SK-N-SH (cell line): ENCODE data around the gene DMD. TPM values are rescaled to one million over a fixed set of nuclear protein-coding genes. Genes with fewer than 3 reads are reported as not detected.

Experiments
- CTCF ChIA-PET: fragments of 300-600, 350-600 bp; formaldehyde crosslinking; extraction: SDS; loops from one replicate; lab custom pipeline; 2021; lab: Yijun Ruan, JAX
- POLR2A ChIA-PET: fragments of 350-600 bp; sonication (Branson Sonifier 250); formaldehyde crosslinking; extraction: SDS; loops from one replicate; lab custom pipeline; 2020; ENCODE audit warnings: antibody characterized with exemption, inconsistent platforms; lab: Yijun Ruan, JAX
- DNase-seq: peaks from one replicate; pipeline ENCODE4 v3.0.0; 2012
- H2AFZ ChIP-seq: fragments of 200-600 bp; sonication (generic); 2 replicates; pipeline ENCODE4 v1.8.1; 2016; ENCODE audit warnings: antibody characterized with exemption, mild to moderate bottlenecking, low read depth
- H3F3A ChIP-seq: fragments of 200-600 bp; sonication (generic); replicated peaks from 2 replicates; pipeline ENCODE3; 2016; ENCODE audit warnings: antibody characterized with exemption, mild to moderate bottlenecking; ENCODE audit not compliant: insufficient read depth
- H3K27ac ChIP-seq, 2 experiments: fragments of 200-500 bp in 1 of 2; fragments of 200-600 bp in 1 of 2; sonication (Bioruptor generic) in 1 of 2; sonication (generic), shearing (Covaris generic) in 1 of 2; 2 replicates each; pipeline versions ENCODE4 v1.5.1 to v1.6.1; 2014 to 2016; ENCODE audit warnings: low read depth in 2 of 2, inconsistent platforms in 1 of 2, low read length in 1 of 2, mild to moderate bottlenecking in 1 of 2, mixed read lengths in 1 of 2
- H3K27me3 ChIP-seq: fragments of 200-600 bp; sonication (generic), shearing (Covaris generic); 2 replicates; pipeline ENCODE4 v1.6.1; 2016; ENCODE audit warnings: mixed run types; ENCODE audit not compliant: insufficient read depth
- H3K36me3 ChIP-seq, 2 experiments: fragments of 200-500 bp in 1 of 2; fragments of 200-600 bp in 1 of 2; sonication (Bioruptor generic) in 1 of 2; sonication (generic) in 1 of 2; replicated peaks in 1 of 2; 2 replicates each; pipeline versions ENCODE3 to v1.5.1; 2014 to 2016; ENCODE audit warnings: low read length in 1 of 2, mild to moderate bottlenecking in 1 of 2; ENCODE audit not compliant: insufficient read depth in 2 of 2, control insufficient read depth in 1 of 2
- H3K4me1 ChIP-seq, 2 experiments: fragments of 200-500 bp in 1 of 2; fragments of 200-600 bp in 1 of 2; sonication (Bioruptor generic) in 1 of 2; sonication (generic), shearing (Covaris generic) in 1 of 2; 2 replicates each; pipeline versions ENCODE4 v1.5.1 to v1.6.1; 2014 to 2016; ENCODE audit warnings: low read depth in 1 of 2, low read length in 1 of 2, mixed run types in 1 of 2; ENCODE audit not compliant: insufficient read depth in 2 of 2, control insufficient read depth in 1 of 2
- H3K4me2 ChIP-seq: fragments of 200-600 bp; sonication (generic), shearing (Covaris generic); 2 replicates; pipeline ENCODE4 v1.6.1; 2017; ENCODE audit warnings: mixed run types
- H3K4me3 ChIP-seq, 2 experiments: fragments of 200-500 bp in 1 of 2; fragments of 200-600 bp in 1 of 2; sonication (Bioruptor generic) in 1 of 2; sonication (generic), shearing (Covaris generic) in 1 of 2; 2 replicates each; pipeline versions ENCODE4 v1.5.1 to v1.8.1; 2014 to 2016; ENCODE audit warnings: low read depth in 2 of 2, inconsistent platforms in 1 of 2, low read length in 1 of 2, mild to moderate bottlenecking in 1 of 2, mixed read lengths in 1 of 2, moderate library complexity in 1 of 2
- H3K79me2 ChIP-seq: fragments of 200-600 bp; sonication (generic); 2 replicates; pipeline ENCODE4 v1.8.1; 2017; ENCODE audit warnings: mild to moderate bottlenecking; ENCODE audit not compliant: insufficient read depth
- H3K9ac ChIP-seq: fragments of 200-600 bp; sonication (generic); 2 replicates; pipeline ENCODE4 v1.6.1; 2017; ENCODE audit warnings: mixed run types
- H3K9me2 ChIP-seq: fragments of 200-600 bp; sonication (generic); 2 replicates; pipeline ENCODE4 v1.6.1; 2017; ENCODE audit warnings: mixed run types
- H3K9me3 ChIP-seq: fragments of 200-600 bp; sonication (generic); 2 replicates; pipeline ENCODE4 v1.6.1; 2017; ENCODE audit warnings: mixed run types, mild to moderate bottlenecking, moderate library complexity
- H4K20me1 ChIP-seq: fragments of 200-600 bp; sonication (generic); 2 replicates; pipeline ENCODE4 v1.6.1; 2017; ENCODE audit warnings: mild to moderate bottlenecking, mixed run types; ENCODE audit not compliant: insufficient read depth
- CTCF ChIP-seq: fragments of 200-600 bp; sonication (generic); IDR thresholded peaks from 2 replicates; pipeline ENCODE4 v1.6.1; 2017; ENCODE audit warnings: antibody characterized with exemption, mild to moderate bottlenecking, moderate library complexity
- ELF1 ChIP-seq: IDR thresholded peaks from 2 replicates; pipeline ENCODE4 v1.4.0; 2012
- FOXM1 ChIP-seq: IDR thresholded peaks from 2 replicates; pipeline ENCODE4 v1.4.0; 2012; ENCODE audit warnings: low read depth, mild to moderate bottlenecking
- JUND ChIP-seq: IDR thresholded peaks from 2 replicates; pipeline ENCODE4 v1.4.0; 2012
- MEF2A ChIP-seq: IDR thresholded peaks from 2 replicates; pipeline ENCODE4 v1.4.0; 2012; ENCODE audit warnings: low read depth, borderline replicate concordance
- MXI1 ChIP-seq: IDR thresholded peaks from 2 replicates; pipeline ENCODE4 v1.6.1; 2012; ENCODE audit warnings: mild to moderate bottlenecking, low read depth, low read length, improper control_type of control experiment
- NRF1 ChIP-seq: IDR thresholded peaks from 2 replicates; pipeline ENCODE4 v1.6.1; 2012; ENCODE audit warnings: low read depth, mild to moderate bottlenecking, low read length
- RAD21 ChIP-seq: IDR thresholded peaks from 2 replicates; pipeline ENCODE4 v1.6.1; 2012; ENCODE audit warnings: mild to moderate bottlenecking, low read length
- REST ChIP-seq: IDR thresholded peaks from 2 replicates; pipeline ENCODE4 v1.6.1; 2012; ENCODE audit warnings: mild to moderate bottlenecking, low read depth, low read length, moderate library complexity
- RXRA ChIP-seq: IDR thresholded peaks from 2 replicates; pipeline ENCODE4 v1.4.0; 2012; ENCODE audit warnings: low read depth, mild to moderate bottlenecking, borderline replicate concordance
- SIN3A ChIP-seq: IDR thresholded peaks from 2 replicates; pipeline ENCODE4 v1.6.1; 2012; ENCODE audit warnings: low read depth, mild to moderate bottlenecking, low read length, moderate library complexity, borderline replicate concordance
- SMC3 ChIP-seq: IDR thresholded peaks from 2 replicates; pipeline ENCODE4 v1.6.1; 2012; ENCODE audit warnings: low read depth, low read length, improper control_type of control experiment
- TCF12 ChIP-seq: IDR thresholded peaks from 2 replicates; pipeline ENCODE4 v1.4.0; 2012
- TEAD4 ChIP-seq: IDR thresholded peaks from 2 replicates; pipeline ENCODE4 v1.4.0; 2012; ENCODE audit warnings: mild to moderate bottlenecking, borderline replicate concordance; ENCODE audit not compliant: insufficient read depth
- USF1 ChIP-seq: IDR thresholded peaks from 2 replicates; pipeline ENCODE4 v1.4.0; 2012; ENCODE audit warnings: low read depth, borderline replicate concordance
- whole genome bisulfite sequencing: methylation state at CpG from one replicate; pipeline ENCODE4 v1.1.6; 2017; ENCODE audit warnings: low lambda C conversion rate; 5-methylcytosine and 5-hydroxymethylcytosine counted together
- polyA plus RNA-seq, 3 experiments: library from polyadenylated mRNA; depleted of rRNA; stranded (reverse); fragments of >200 nt; gene quantifications; 2 replicates each; pipeline ENCODE4 v1.2.3, GENCODE V29; 2012
- TF ChIP-seq, protein P1 (sequence below): IDR thresholded peaks from 2 replicates; pipeline ENCODE4; 2012
- TF ChIP-seq, protein P2 (sequence below): IDR thresholded peaks from 2 replicates; pipeline ENCODE4 v1.4.0; 2012; ENCODE audit warnings: low read depth

The DMD gene
- polyA plus RNA-seq, 1 of the 3 experiments (the other 2 are of a cell fraction), result 3.9 TPM

GRCh38 chrX:31227250-31227649 is 1984.1 kb downstream of the DMD start:
- DNase-seq, result no peak
- Histone ChIP-seq H3K4me1 (no peaks in the 10 kb centered on the region), H3K4me3 (no peak overlapping the region), H3F3A (no peaks in the 10 kb centered on the region), H3K9ac (no peak overlapping the region), H3K9me2 (no peaks in the 10 kb centered on the region), H3K9me3 (no peaks in the 10 kb centered on the region), H4K20me1 (no peaks in the 10 kb centered on the region), H3K36me3 (no peaks in the 10 kb centered on the region), H3K4me2 (no peak overlapping the region), H2AFZ (no peak overlapping the region), H3K27me3 (no peaks in the 10 kb centered on the region), H3K27ac (no peak overlapping the region), H3K79me2 (no peaks in the 10 kb centered on the region)
- POLR2A ChIA-PET, result no interaction called here
- CTCF ChIA-PET, result no interaction called here
- WGBS, result 22% methylated on average over 2 of the region's 2 CpGs
- TF ChIP-seq ELF1 (no peak), NRF1 (no peak), SMC3 (no peak), FOXM1 (no peak), CTCF (no peak), MXI1 (no peak), TCF12 (no peak)
- TF ChIP-seq, protein P1, sequence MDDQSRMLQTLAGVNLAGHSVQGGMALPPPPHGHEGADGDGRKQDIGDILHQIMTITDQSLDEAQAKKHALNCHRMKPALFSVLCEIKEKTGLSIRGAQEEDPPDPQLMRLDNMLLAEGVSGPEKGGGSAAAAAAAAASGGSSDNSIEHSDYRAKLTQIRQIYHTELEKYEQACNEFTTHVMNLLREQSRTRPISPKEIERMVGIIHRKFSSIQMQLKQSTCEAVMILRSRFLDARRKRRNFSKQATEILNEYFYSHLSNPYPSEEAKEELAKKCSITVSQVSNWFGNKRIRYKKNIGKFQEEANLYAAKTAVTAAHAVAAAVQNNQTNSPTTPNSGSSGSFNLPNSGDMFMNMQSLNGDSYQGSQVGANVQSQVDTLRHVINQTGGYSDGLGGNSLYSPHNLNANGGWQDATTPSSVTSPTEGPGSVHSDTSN, result no peak
- TF ChIP-seq, protein P2, sequence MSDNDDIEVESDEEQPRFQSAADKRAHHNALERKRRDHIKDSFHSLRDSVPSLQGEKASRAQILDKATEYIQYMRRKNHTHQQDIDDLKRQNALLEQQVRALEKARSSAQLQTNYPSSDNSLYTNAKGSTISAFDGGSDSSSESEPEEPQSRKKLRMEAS, result no peak

DNA sequence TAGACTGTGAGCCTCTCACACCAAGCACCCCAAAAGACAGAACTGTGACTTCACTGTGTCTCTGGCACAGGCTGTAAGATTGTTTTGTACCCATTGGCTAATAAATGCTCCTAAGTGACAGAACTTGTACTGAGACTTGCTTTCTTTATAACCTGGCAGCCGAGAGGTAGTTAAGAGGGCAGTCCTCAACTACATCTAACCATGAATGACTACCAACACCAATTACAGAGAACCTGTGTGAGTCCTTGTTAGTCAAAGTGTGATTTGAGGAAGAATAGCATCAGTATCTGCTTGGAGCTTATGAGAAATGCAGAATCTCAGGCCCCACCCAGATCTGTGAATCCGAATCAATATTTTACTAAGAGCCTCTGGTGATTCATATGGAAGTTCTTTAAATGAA is 1985.5 kb downstream of the DMD start:
- Histone ChIP-seq H2AFZ (no peak overlapping the region), H4K20me1 (no peaks in the 10 kb centered on the region), H3K9ac (no peak overlapping the region), H3K36me3 (no peaks in the 10 kb centered on the region), H3F3A (peaks cover 6% of the 10 kb centered on the region), H3K27ac (no peak overlapping the region), H3K79me2 (no peaks in the 10 kb centered on the region), H3K9me3 (no peaks in the 10 kb centered on the region), H3K27me3 (no peaks in the 10 kb centered on the region), H3K4me1 (no peaks in the 10 kb centered on the region; a peak in 1 of 4 replicates), H3K4me3 (no peak overlapping the region), H3K9me2 (no peaks in the 10 kb centered on the region), H3K4me2 (no peak overlapping the region)
- DNase-seq, result no peak
- ChIA-PET POLR2A (no interaction called here), CTCF (no interaction called here)
- 23% methylated on average over 2 of the region's 2 CpGs for WGBS
- TF ChIP-seq USF1, result no peak
- no peak for TF ChIP-seq TEAD4
- no peak for TF ChIP-seq SIN3A
- no peak for TF ChIP-seq FOXM1
- no peak for TF ChIP-seq JUND
- TF ChIP-seq, protein P2, result no peak
- TF ChIP-seq CTCF, result no peak
- no peak for TF ChIP-seq TCF12
- no peak for TF ChIP-seq MEF2A
- no peak for TF ChIP-seq RAD21
- TF ChIP-seq NRF1, result no peak
- no peak for TF ChIP-seq SMC3
- TF ChIP-seq RXRA, result no peak
- TF ChIP-seq REST, result no peak
- TF ChIP-seq ELF1, result no peak
